Endothelial cell of hepatic sinusoid (primary cell): ENCODE data around the gene PHC2.

Experiments used
- in situ Hi-C: cut with HindIII; loops from 2 replicates; pipeline ENCODE4 v1.10.0; 2017; ENCODE audit warnings: low sequenced_read_pairs

The PHC2 gene

GRCh38 chr1:33354707-33355316, 76.1 kb downstream of the PHC2 start:
- in situ Hi-C loops, result no loop called here

GRCh38 chr1:33353531-33353930, 77.4 kb downstream of the PHC2 start:
- in situ Hi-C loops, result no loop called here

GRCh38 chr1:33351281-33351660, 79.6 kb downstream of the PHC2 start:
- in situ Hi-C loops, result no loop called here

- in situ Hi-C loops, result no loop called here
Observed at GRCh38 chr1:33350611-33351280, 80.1 kb downstream of the PHC2 start.

- in situ Hi-C loops, result no loop called here
Observed at GRCh38 chr1:33349778-33350610, 80.9 kb downstream of the PHC2 start.

GRCh38 chr1:33349081-33349759, 81.7 kb downstream of the PHC2 start:
- in situ Hi-C loops, result no loop called here

- in situ Hi-C loops, result no loop called here
Observed at GRCh38 chr1:33348676-33349080, 82.2 kb downstream of the PHC2 start.

GRCh38 chr1:33348194-33348593, 82.7 kb downstream of the PHC2 start:
- in situ Hi-C loops, result no loop called here

GRCh38 chr1:33347650-33347992, 83.3 kb downstream of the PHC2 start:
- in situ Hi-C loops, result no loop called here

GRCh38 chr1:33346927-33347649, 83.8 kb downstream of the PHC2 start:
- in situ Hi-C loops, result no loop called here

GRCh38 chr1:33346533-33346926, 84.4 kb downstream of the PHC2 start:
- in situ Hi-C loops, result no loop called here

- in situ Hi-C loops, result no loop called here
Observed at GRCh38 chr1:33344896-33345560, 85.9 kb downstream of the PHC2 start.

GRCh38 chr1:33343539-33343938, 87.4 kb downstream of the PHC2 start:
- in situ Hi-C loops, result no loop called here

- in situ Hi-C loops, result no loop called here
Observed at GRCh38 chr1:33342041-33342723, 88.7 kb downstream of the PHC2 start.

- in situ Hi-C loops, result no loop called here
Observed at GRCh38 chr1:33341190-33341589, 89.7 kb downstream of the PHC2 start.

GRCh38 chr1:33339413-33339812, 91.5 kb downstream of the PHC2 start:
- in situ Hi-C loops, result no loop called here

GRCh38 chr1:33338440-33339211, 92.3 kb downstream of the PHC2 start:
- in situ Hi-C loops, result no loop called here

- in situ Hi-C loops, result no loop called here
Observed at GRCh38 chr1:33338048-33338439, 92.9 kb downstream of the PHC2 start.

- in situ Hi-C loops, result no loop called here
Observed at GRCh38 chr1:33337441-33337840, 93.5 kb downstream of the PHC2 start.
